ENCODE measurements around the gene STK26.
"Not testable (repeated sequence)": the region's sequence is repeated elsewhere in the genome, so short reads cannot be mapped to it uniquely, and the experiment has no call there.

Gene STK26

DNA sequence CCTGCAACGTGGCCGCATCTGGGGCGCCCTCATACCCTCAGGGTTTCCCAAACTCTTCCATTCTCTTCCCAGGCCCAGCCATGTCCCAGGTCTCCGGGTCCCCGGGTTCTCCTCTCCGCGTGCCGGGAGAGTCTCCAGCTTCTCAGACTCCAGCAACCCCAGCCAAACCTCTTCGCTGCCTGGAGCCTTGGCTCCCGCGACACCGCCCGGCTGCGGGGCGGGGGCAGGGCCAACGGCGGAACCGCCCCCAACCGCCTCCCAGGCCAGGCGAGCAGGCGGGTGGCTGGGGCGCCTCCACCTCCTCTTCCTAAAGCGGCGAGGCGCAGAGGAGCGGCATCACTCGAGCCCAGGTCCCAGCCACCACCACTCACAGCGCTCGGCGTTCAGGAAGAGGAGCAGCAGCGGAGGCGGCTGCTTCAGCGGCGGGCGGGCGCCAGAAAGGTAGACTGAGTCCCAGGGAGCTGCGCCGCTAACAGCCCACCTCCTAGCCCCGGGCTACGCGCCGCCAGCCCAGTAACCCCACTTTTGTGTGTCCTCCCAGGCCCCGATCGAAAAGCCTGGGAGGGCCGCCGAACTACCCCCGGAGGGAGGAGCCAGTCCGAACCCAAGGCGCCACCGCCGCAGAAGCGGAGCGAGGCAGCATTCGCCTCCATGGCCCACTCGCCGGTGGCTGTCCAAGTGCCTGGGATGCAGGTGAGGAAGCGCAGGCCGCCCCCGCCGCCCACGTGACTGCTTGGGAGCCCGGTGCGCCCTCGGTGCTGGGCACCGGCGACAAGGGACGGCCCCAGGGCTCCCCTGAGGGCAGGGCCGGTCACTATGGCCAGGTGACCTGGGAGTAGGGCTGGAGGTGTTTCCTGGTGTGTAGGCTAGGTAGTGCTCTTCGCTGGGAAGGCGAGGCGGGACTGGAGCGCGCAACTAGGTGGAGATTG lies at the start of gene STK26:
Gene STK26 (plus strand): TSS at position 336 of the 929 bp plus-strand sequence. CDS start 316 bp downstream, at position 652.
- no peak for DNase-seq (ENCODE audit: low read depth)

- DNase-seq (ENCODE audit: low read depth), result no peak
Measured at GRCh38 chrX:131975851-131976250, 47.3 kb upstream of the STK26 start.

DNA sequence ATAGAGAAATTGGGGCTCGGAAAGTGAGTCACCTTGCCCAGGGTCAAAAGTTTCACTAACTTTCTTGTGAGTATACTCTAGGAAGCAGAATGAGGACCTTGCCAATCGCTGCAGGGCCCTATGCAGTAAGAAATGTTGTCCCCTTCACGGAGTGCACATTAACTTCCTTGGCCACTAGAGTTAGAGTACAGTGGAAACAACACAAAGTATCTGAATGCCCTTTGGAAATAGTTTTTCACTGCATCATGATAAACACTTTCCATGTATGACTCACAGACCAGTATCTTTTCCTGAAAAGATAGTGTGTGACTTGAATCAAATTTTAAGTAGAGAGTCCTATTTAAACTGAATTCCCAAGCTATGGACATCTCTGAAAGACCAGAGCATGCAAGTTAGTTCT lies 45.5 kb upstream of the STK26 start:
- no peak for DNase-seq (ENCODE audit: low read depth)

DNA sequence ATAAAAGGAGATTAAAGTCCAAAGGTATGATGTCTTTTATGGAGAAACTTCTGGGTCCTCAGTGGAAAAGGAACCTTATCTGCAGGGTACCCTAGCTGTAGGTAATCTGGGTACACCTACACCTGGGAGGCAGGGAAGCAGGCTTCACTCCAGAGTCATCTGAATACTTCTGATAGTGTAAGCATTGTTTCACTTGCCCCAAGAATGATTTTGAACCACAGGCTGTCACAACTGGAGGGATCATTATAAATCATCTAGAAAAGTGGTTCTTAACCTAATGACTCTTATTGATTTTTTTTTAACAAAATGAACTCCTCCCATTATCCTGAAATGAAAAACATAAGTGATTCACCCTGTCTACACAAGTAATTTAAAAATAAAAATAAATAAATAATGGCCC lies 44.0 kb upstream of the STK26 start:
- DNase-seq (ENCODE audit: low read depth), result no peak

- DNase-seq (ENCODE audit: low read depth), result no peak
Measured at GRCh38 chrX:131985526-131986049, 37.5 kb upstream of the STK26 start.

DNA sequence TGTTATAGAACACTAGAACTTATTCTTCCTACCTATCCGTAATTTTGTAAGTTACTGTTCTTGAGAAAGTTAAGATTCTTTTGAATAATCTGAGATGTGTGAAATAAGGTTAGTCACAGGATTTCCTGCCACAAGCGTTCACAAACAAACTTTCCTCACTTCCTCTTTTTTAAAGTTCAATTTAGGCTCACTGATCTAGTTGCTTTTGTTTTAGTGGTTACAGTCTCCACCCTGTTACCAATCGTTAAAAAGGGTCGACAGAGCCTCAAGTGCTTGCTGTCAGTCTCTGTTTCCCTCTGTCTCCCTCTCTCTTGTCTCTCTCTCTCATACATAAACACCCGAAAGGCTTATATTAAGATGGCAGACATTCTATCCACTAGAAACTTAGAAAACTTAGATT lies 35.9 kb upstream of the STK26 start:
- no peak for DNase-seq (ENCODE audit: low read depth)

- no peak for DNase-seq (ENCODE audit: low read depth)
Measured at GRCh38 chrX:131988236-131988635, 34.9 kb upstream of the STK26 start.

GRCh38 chrX:132001127-132001526 lies 22.0 kb upstream of the STK26 start:
- no peak for DNase-seq (ENCODE audit: low read depth)

DNA sequence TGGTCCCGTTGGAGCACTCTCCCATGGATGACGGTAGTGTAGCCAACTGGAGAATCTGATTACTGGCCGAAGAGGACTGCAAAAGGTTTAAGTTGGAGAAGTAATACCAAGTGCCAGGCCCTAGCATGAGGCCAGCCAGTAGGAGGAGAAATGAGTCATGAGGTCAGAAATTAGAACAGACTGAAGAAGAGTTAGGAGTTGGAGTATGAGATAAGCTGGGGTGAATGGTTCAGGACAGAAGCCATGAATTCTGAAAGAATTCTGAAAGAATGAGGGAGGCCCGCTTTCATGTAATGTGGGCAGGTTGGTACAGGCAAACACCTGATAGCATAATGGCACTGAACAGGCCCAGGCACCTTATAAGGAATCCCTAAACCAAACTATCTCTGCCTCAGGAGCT lies 18.4 kb upstream of the STK26 start:
- DNase-seq (ENCODE audit: low read depth), result no peak

GRCh38 chrX:132009350-132009749 lies 13.8 kb upstream of the STK26 start:
- DNase-seq (ENCODE audit: low read depth), result no peak

GRCh38 chrX:132010213-132010612 lies 12.9 kb upstream of the STK26 start:
- not testable (repeated sequence) for DNase-seq (ENCODE audit: low read depth)

- no peak for DNase-seq (ENCODE audit: low read depth)
Measured at GRCh38 chrX:132015875-132016274, 7.2 kb upstream of the STK26 start.

- DNase-seq (ENCODE audit: low read depth), result no peak
Measured at GRCh38 chrX:132016628-132017430, 6.3 kb upstream of the STK26 start.

GRCh38 chrX:132017431-132018185 lies 5.5 kb upstream of the STK26 start:
- DNase-seq (ENCODE audit: low read depth), result no peak

GRCh38 chrX:132022198-132022966 lies 720 bp upstream of the STK26 start:
- no peak for DNase-seq (ENCODE audit: low read depth)

- DNase-seq (ENCODE audit: low read depth), result no peak
Measured at GRCh38 chrX:132023896-132024386, 839 bp downstream of the STK26 start.

DNA sequence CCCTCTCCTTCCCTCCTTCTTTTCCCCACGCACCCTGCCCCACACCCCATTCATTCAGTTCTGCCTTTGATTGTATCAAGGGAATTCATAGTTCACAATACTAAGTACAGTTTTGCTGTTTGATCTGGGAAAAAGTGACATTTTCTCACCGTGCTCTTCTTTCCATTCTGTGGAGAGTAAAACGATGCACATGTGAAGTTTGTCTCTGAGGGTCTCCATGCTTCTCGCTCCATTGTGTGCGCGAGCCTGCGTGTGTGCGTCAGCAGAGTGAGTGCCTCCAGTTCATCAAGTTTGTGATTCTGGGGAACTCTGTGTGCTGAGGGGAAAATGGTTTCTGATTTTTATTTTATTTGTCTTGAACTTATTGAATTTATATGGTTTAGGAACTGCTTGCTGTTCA lies 1.9 kb downstream of the STK26 start:
- no peak for DNase-seq (ENCODE audit: low read depth)

DNA sequence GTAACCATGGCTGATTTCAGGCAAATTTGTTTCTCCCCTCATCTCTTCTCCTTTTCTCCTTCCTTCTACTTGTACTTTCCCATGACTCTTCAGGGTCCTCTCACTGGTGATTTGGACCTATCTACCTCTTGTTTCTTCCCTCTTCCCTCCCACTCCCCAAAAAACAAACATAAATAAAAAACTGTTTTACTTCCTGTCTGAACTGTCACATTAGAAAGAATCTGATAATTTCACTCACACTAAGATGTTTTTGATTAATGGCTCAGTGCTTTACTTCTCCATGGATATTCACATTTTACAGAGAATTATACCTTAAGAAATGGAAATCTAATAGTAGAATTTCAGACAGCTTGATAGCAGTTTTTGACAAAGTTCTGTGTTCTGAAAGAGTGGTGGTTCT lies 7.2 kb downstream of the STK26 start:
- DNase-seq (ENCODE audit: low read depth), result no peak

- DNase-seq (ENCODE audit: low read depth), result no peak
Measured at GRCh38 chrX:132031867-132032266, 8.8 kb downstream of the STK26 start.

- DNase-seq (ENCODE audit: low read depth), result no peak
Measured at GRCh38 chrX:132033166-132033565, 10.1 kb downstream of the STK26 start.

GRCh38 chrX:132034648-132035047 lies 11.5 kb downstream of the STK26 start:
- no peak for DNase-seq (ENCODE audit: low read depth)
